Heart left ventricle (tissue), 13 donors: ENCODE results near the gene TMEM250.

Experiments
- CTCF ChIP-seq, 12 donors: fragments of 200-600 bp; sonication (generic) in 4 of 12; IDR thresholded peaks; one replicate each; pipeline versions ENCODE4 v1.5.0 to v1.8.0; 2018 to 2022; ENCODE audit warnings: antibody characterized with exemption in 12 of 12, mild to moderate bottlenecking in 5 of 12
- POLR2A ChIP-seq, 2 donors: fragments of 450-650 bp; IDR thresholded peaks; one replicate each; pipeline ENCODE4 v1.6.1; 2017; ENCODE audit warnings: antibody characterized with exemption in 2 of 2, mild to moderate bottlenecking in 2 of 2, moderate library complexity in 2 of 2
- donor health status: ischemic (EF 13 %, LVEDD 7.1; RV severe dilation, severe dysfunction).
- donor health status: DM: no; HTN: yes; CAD: no.
- donor health status: DM: no; HTN: no; CAD: no.
- donor health status: ischemic (EF 25% LVEDD 6.9; RV normal size, moderate dysfunction).
- donor health status: ischemic (EF 25% LVEDD 5.7; RV mildly dilated, moderate dysfunction).
- donor health status: ischemic (EF 35%, LVEDD 5.7; RV mildly dilated, moderate dysfunction).
- donor health status: nonischemic (EF 11% LVEDD 7.7; RV severe dilation, severe dysfunction).
- donor health status: DM: yes; HTN: yes; CAD: no.
- donor health status: PGD.
- donor health status: ischemic (EF 29% LVEDD 5.4; RV normal size, mild dysfunction).
- donor health status: nonischemic (EF 23%, LVEDD 6.1; RV moderate dilation, normal function).

GRCh38 chr9:136086213-136086881 is 32.3 kb downstream of the TMEM250 start:
- no peak for TF ChIP-seq CTCF (IDR thresholded peaks at IDR 0.05)
- TF ChIP-seq POLR2A (IDR thresholded peaks at IDR 0.05) = no peak
